Superior temporal gyrus (tissue), 1 donor: Measurements from ENCODE around the gene EDIL3.

ENCODE experiments used
- DNase-seq: peaks from one replicate; pipeline ENCODE4 v3.0.0-alpha.2; 2016; ENCODE audit errors: extremely low spot score

Gene EDIL3

GRCh38 chr5:83913593-83913992 lies 471.1 kb downstream of the EDIL3 start:
- no peak for DNase-seq

GRCh38 chr5:83911367-83911919 lies 473.2 kb downstream of the EDIL3 start:
- no peak for DNase-seq

- DNase-seq: peak; percentile 31
These were observed 484.4 kb downstream of the EDIL3 start for GRCh38 chr5:83900306-83900705.

- DNase-seq: no peak
These were observed 485.2 kb downstream of the EDIL3 start for GRCh38 chr5:83899326-83899970.

GRCh38 chr5:83895860-83896259 lies 488.8 kb downstream of the EDIL3 start:
- no peak for DNase-seq

- DNase-seq: no peak
These were observed 493.4 kb downstream of the EDIL3 start for GRCh38 chr5:83891261-83891660.
